Epithelial cell of proximal tubule (primary cell): Measurements from ENCODE around the gene LAPTM5. TPM values are rescaled to one million over a fixed set of nuclear protein-coding genes. Genes with fewer than 3 reads are reported as not detected.

ENCODE experiments used
- DNase-seq: peaks from one replicate; pipeline ENCODE4 v3.0.0-alpha.2; 2011; ENCODE audit warnings: low read depth
- H3K4me3 ChIP-seq: 2 replicates; pipeline ENCODE4 v1.5.1; 2011; ENCODE audit warnings: low read depth, mild to moderate bottlenecking, low read length
- CTCF ChIP-seq: conservative IDR thresholded peaks from 2 replicates; pipeline ENCODE4 v1.5.1; 2012; ENCODE audit warnings: low read depth, mild to moderate bottlenecking, low read length
- total RNA-seq: library from RNA; depleted of rRNA; stranded (reverse); fragments of >200 nt; gene quantifications from 2 replicates; pipeline ENCODE4 v1.2.3, GENCODE V29; 2015

LAPTM5 gene
- total RNA-seq, 1 donor from 2014 or later, result 2.4 TPM

GRCh38 chr1:30684881-30685795 lies 72.4 kb downstream of the LAPTM5 start:
- DNase-seq, result no peak

GRCh38 chr1:30684259-30684658 lies 73.3 kb downstream of the LAPTM5 start:
- H3K4me3 ChIP-seq, result no peak overlapping the region
- no peak for TF ChIP-seq CTCF
- no peak for DNase-seq

More at GRCh38 chr1:30684881-30685795, 72.4 kb downstream of the LAPTM5 start:
- no peak overlapping the region for H3K4me3 ChIP-seq
- TF ChIP-seq CTCF, result no peak

GRCh38 chr1:30683699-30684098 lies 73.9 kb downstream of the LAPTM5 start:
- DNase-seq, result no peak
- no peak overlapping the region for H3K4me3 ChIP-seq
- no peak for TF ChIP-seq CTCF

Other genes with a start within 250 kb of the LAPTM5 start
- not detected in 2 replicates for gene MATN1, start 34.2 kb downstream of the LAPTM5 start, total RNA-seq
- gene SDC3, start 151.0 kb upstream of the LAPTM5 start, total RNA-seq, result 25.6 and 35.2 TPM in 2 replicates